CD14-positive monocyte (primary cell): ENCODE results near the gene RAB3GAP2. TPM values are rescaled to one million over a fixed set of nuclear protein-coding genes. Genes with fewer than 3 reads are reported as not detected.

ENCODE experiments used
- DNase-seq, 3 donors: peaks; one replicate each; pipeline ENCODE4 v3.0.0-alpha.2; 2011 to 2022
- H2AFZ ChIP-seq: 2 replicates; pipeline ENCODE4 v1.6.0; 2012; ENCODE audit warnings: mild to moderate bottlenecking, low read depth, low read length, inconsistent platforms; ENCODE audit not compliant: insufficient read depth, poor library complexity, severe bottlenecking
- H3K27ac ChIP-seq, 2 donors: 1 replicate in 1 of 2; 2 replicates in 1 of 2; pipeline ENCODE4 v1.5.1; 2012 to 2013; ENCODE audit warnings: low read length in 2 of 2, control low read depth in 1 of 2, inconsistent platforms in 1 of 2, low read depth in 1 of 2, mild to moderate bottlenecking in 1 of 2
- H3K27me3 ChIP-seq, 2 donors: one replicate each; pipeline versions ENCODE4 v1.6.0 to v1.6.1; 2011 to 2013; ENCODE audit warnings: low read length in 2 of 2; ENCODE audit not compliant: control insufficient read depth in 2 of 2, insufficient read depth in 2 of 2
- H3K36me3 ChIP-seq, 2 donors: replicated peaks in 1 of 2; 1 replicate in 1 of 2; 2 replicates in 1 of 2; pipeline versions ENCODE4 v1.5.1 to v1.6.1; 2012 to 2013; ENCODE audit warnings: low read length in 2 of 2, control low read depth in 1 of 2, inconsistent platforms in 1 of 2, mild to moderate bottlenecking in 1 of 2; ENCODE audit not compliant: insufficient read depth in 2 of 2, control insufficient read depth in 1 of 2
- H3K4me1 ChIP-seq, 2 donors: 1 replicate in 1 of 2; 2 replicates in 1 of 2; pipeline versions ENCODE4 v1.5.1 to v1.6.1; 2012 to 2013; ENCODE audit warnings: low read length in 2 of 2, control low read depth in 1 of 2, inconsistent platforms in 1 of 2, mild to moderate bottlenecking in 1 of 2, moderate library complexity in 1 of 2; ENCODE audit not compliant: insufficient read depth in 2 of 2, control insufficient read depth in 1 of 2
- H3K4me2 ChIP-seq: replicated peaks from 2 replicates; pipeline ENCODE3; 2012; ENCODE audit warnings: low read length, moderate library complexity, mild to moderate bottlenecking; ENCODE audit not compliant: poor library complexity, severe bottlenecking; ENCODE audit errors: extremely low read depth
- H3K4me3 ChIP-seq, 3 experiments: fragments of 200-600 bp in 1 of 3; sonication (generic) in 1 of 3; replicated peaks in 1 of 3; 1 replicate in 2 of 3; 2 replicates in 1 of 3; pipeline ENCODE4 v1.5.1; 2011 to 2013; ENCODE audit warnings: low read length in 3 of 3, mild to moderate bottlenecking in 3 of 3, control low read depth in 2 of 3, low read depth in 2 of 3, inconsistent platforms in 1 of 3, moderate library complexity in 1 of 3
- H3K79me2 ChIP-seq: 2 replicates; pipeline ENCODE4 v1.6.0; 2012; ENCODE audit warnings: mild to moderate bottlenecking, control low read depth, inconsistent platforms, low read length, moderate library complexity; ENCODE audit not compliant: insufficient read depth
- H3K9ac ChIP-seq: 2 replicates; pipeline ENCODE4 v1.6.0; 2017; ENCODE audit warnings: low read length, mild to moderate bottlenecking; ENCODE audit not compliant: insufficient read depth, poor library complexity, severe bottlenecking
- H3K9me3 ChIP-seq, 2 donors: replicated peaks in 1 of 2; 1 replicate in 1 of 2; 2 replicates in 1 of 2; pipeline versions ENCODE4 v1.5.1 to v1.6.1; 2012 to 2013; ENCODE audit warnings: low read length in 2 of 2, control low read depth in 1 of 2; ENCODE audit not compliant: control insufficient read depth in 1 of 2, insufficient read depth in 1 of 2
- H4K20me1 ChIP-seq: 2 replicates; pipeline ENCODE4 v1.6.0; 2012; ENCODE audit warnings: mild to moderate bottlenecking, low read length, control low read depth, moderate library complexity; ENCODE audit not compliant: insufficient read depth
- H3K27ac Mint-ChIP-seq, 7 donors: one replicate each; pipeline ENCODE4 v1.8.0; 2020; ENCODE audit warnings: mild to moderate bottlenecking in 7 of 7, mixed read lengths in 7 of 7, moderate library complexity in 6 of 7, inconsistent platforms in 2 of 7
- H3K27me3 Mint-ChIP-seq, 3 donors: one replicate each; pipeline ENCODE4 v1.8.0; 2021 to 2022; ENCODE audit warnings: low read depth in 3 of 3, mild to moderate bottlenecking in 3 of 3, mixed read lengths in 3 of 3, moderate library complexity in 3 of 3, inconsistent platforms in 1 of 3
- H3K36me3 Mint-ChIP-seq, 2 donors: one replicate each; pipeline ENCODE4 v1.8.0; 2020; ENCODE audit warnings: mixed read lengths in 2 of 2, inconsistent platforms in 1 of 2, mild to moderate bottlenecking in 1 of 2
- H3K4me1 Mint-ChIP-seq: one replicate; pipeline ENCODE4 v1.8.0; 2020; ENCODE audit warnings: mild to moderate bottlenecking, mixed read lengths
- H3K4me3 Mint-ChIP-seq, 2 donors: one replicate each; pipeline ENCODE4 v1.8.0; 2020; ENCODE audit warnings: mild to moderate bottlenecking in 2 of 2, mixed read lengths in 2 of 2, moderate library complexity in 1 of 2
- H3K9me3 Mint-ChIP-seq, 7 donors: one replicate each; pipeline ENCODE4 v1.8.0; 2020 to 2022; ENCODE audit warnings: mixed read lengths in 7 of 7, mild to moderate bottlenecking in 6 of 7, moderate library complexity in 6 of 7, inconsistent platforms in 2 of 7
- CTCF ChIP-seq: fragments of 200-600 bp; IDR thresholded peaks from one replicate; pipeline ENCODE4 v1.8.0; 2022; ENCODE audit warnings: antibody characterized with exemption, mild to moderate bottlenecking
- WGBS: methylation state at CpG from one replicate; pipeline ENCODE4 v1.1.5; 2013; ENCODE audit warnings: missing lambda C conversion rate; ENCODE audit not compliant: insufficient coverage; 5-methylcytosine and 5-hydroxymethylcytosine counted together
- intact Hi-C, 2 donors: fragments of 100-400 bp; cut with micrococcal nuclease; formaldehyde crosslinking; loops; one replicate each; pipeline versions ENCODE4 v1.15.0 to v1.15.1; 2023
- polyA plus RNA-seq, 3 donors: library from polyadenylated mRNA; depleted of rRNA in 1 of 3; unstranded in 2 of 3; stranded (reverse) in 1 of 3; fragments of 300-500 nt in 2 of 3; fragments of >200 nt in 1 of 3; fragmentation: Illumina TruSeq in 2 of 3; gene quantifications; 1 replicate in 2 of 3; 2 replicates in 1 of 3; pipeline ENCODE4 v1.2.3, GENCODE V29; 2012 to 2021

Gene RAB3GAP2
- polyA plus RNA-seq, 3 donors, result 9.8 to 12.1 (median 11.6) TPM

GRCh38 chr1:220298470-220299205, 26.4 kb upstream of the RAB3GAP2 start:
- no peaks in the 10 kb centered on the region for H3K36me3 Mint-ChIP-seq
- Histone ChIP-seq H3K36me3 (no peaks in the 10 kb centered on the region), H3K4me3 (no peak overlapping the region), H3K9ac (no peak overlapping the region), H3K79me2 (no peaks in the 10 kb centered on the region), H4K20me1 (no peaks in the 10 kb centered on the region), H2AFZ (no peak overlapping the region), H3K4me2 (no peak overlapping the region), H3K27me3 (no peaks in the 10 kb centered on the region), H3K9me3 (no peaks in the 10 kb centered on the region), H3K27ac (no peak overlapping the region), H3K4me1 (no peaks in the 10 kb centered on the region)
- no peak overlapping the region for H3K27ac Mint-ChIP-seq
- DNase-seq, result no peak
- intact Hi-C loops, result no loop called here
- peaks cover 3 to 6% (median 4%) of the 10 kb centered on the region in 3 donors for H3K27me3 Mint-ChIP-seq
- H3K4me3 Mint-ChIP-seq, result no peak overlapping the region
- H3K9me3 Mint-ChIP-seq, result no peaks in the 10 kb centered on the region
- 77% methylated on average over 6 of the region's 9 CpGs for WGBS
- H3K4me1 Mint-ChIP-seq, result peaks cover 2% of the 10 kb centered on the region
- no peak for TF ChIP-seq CTCF

DNA sequence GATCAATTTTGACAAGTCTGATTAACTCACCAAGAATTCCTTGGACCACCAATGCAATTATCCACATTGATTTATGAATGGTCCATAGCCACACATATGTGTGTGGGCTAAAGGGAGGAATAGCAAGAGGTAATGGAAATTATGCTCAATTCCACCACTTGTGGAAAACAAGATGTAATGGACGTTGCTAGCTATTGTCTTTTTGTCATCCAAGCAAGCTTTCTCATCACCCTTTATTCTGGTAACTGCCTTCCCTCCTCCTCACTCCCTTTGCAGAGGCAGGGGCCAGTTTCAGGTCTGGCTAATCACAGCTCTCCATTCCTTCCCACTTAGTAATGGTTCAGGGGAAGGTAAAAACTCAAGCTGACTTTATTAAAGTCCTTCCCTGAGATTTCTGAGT, 24.7 kb upstream of the RAB3GAP2 start:
- H3K27ac Mint-ChIP-seq, result no peak overlapping the region

More for the DNA sequence above, 24.7 kb upstream of the RAB3GAP2 start:
- intact Hi-C loops, result no loop called here
- H3K4me3 ChIP-seq, result no peak overlapping the region
- no peaks in the 10 kb centered on the region for H3K4me1 ChIP-seq
- Mint-ChIP-seq H3K27me3 (peaks cover 3 to 6% (median 3%) of the 10 kb centered on the region in 3 donors), H3K4me3 (no peak overlapping the region), H3K4me1 (peaks cover 2% of the 10 kb centered on the region), H3K36me3 (no peaks in the 10 kb centered on the region), H3K9me3 (no peaks in the 10 kb centered on the region)
- no peak for DNase-seq
- H3K36me3 ChIP-seq, result no peaks in the 10 kb centered on the region
- no peak overlapping the region for H3K4me2 ChIP-seq
- H3K27ac ChIP-seq, result no peak overlapping the region
- H2AFZ ChIP-seq, result no peak overlapping the region
- H4K20me1 ChIP-seq, result no peaks in the 10 kb centered on the region
- no peaks in the 10 kb centered on the region for H3K9me3 ChIP-seq
- no peak overlapping the region for H3K9ac ChIP-seq
- H3K27me3 ChIP-seq, result no peaks in the 10 kb centered on the region
- no peak for TF ChIP-seq CTCF
- WGBS, result no CpG with 5 or more reads among the region's 1 CpG
- H3K79me2 ChIP-seq, result no peaks in the 10 kb centered on the region
